GM12875 (cell line): ENCODE results near the gene GAS2L2.

Experiments
- H3K4me3 ChIP-seq: one replicate; pipeline ENCODE4 v1.5.1; 2011; ENCODE audit warnings: low read depth, low read length, control low read depth
- CTCF ChIP-seq: IDR thresholded peaks from 2 replicates; pipeline ENCODE4 v1.5.1; 2011; ENCODE audit warnings: low read depth, mild to moderate bottlenecking, control low read depth, inconsistent platforms, low read length, moderate library complexity, borderline replicate concordance; ENCODE audit not compliant: insufficient read depth

Gene GAS2L2

GRCh38 chr17:35726127-35726952 lies 26.7 kb downstream of the GAS2L2 start:
- H3K4me3 ChIP-seq: no peak overlapping the region

GRCh38 chr17:35725802-35726126 lies 27.3 kb downstream of the GAS2L2 start:
- H3K4me3 ChIP-seq: no peak overlapping the region
- no peak for TF ChIP-seq CTCF

More at GRCh38 chr17:35726127-35726952, 26.7 kb downstream of the GAS2L2 start:
- TF ChIP-seq CTCF: no peak

GRCh38 chr17:35725058-35725457 lies 28.0 kb downstream of the GAS2L2 start:
- TF ChIP-seq CTCF: no peak
- no peak overlapping the region for H3K4me3 ChIP-seq

- no peak overlapping the region for H3K4me3 ChIP-seq
- no peak for TF ChIP-seq CTCF
Observed at GRCh38 chr17:35723735-35724134, 29.3 kb downstream of the GAS2L2 start.

GRCh38 chr17:35717475-35717874 lies 35.6 kb downstream of the GAS2L2 start:
- H3K4me3 ChIP-seq: no peak overlapping the region
- no peak for TF ChIP-seq CTCF

GRCh38 chr17:35716897-35717465 lies 36.1 kb downstream of the GAS2L2 start:
- no peak for TF ChIP-seq CTCF

GRCh38 chr17:35716173-35716572 lies 36.9 kb downstream of the GAS2L2 start:
- TF ChIP-seq CTCF: no peak

More at GRCh38 chr17:35716897-35717465, 36.1 kb downstream of the GAS2L2 start:
- H3K4me3 ChIP-seq: no peak overlapping the region

More at GRCh38 chr17:35716173-35716572, 36.9 kb downstream of the GAS2L2 start:
- no peak overlapping the region for H3K4me3 ChIP-seq
